Prostate gland (tissue), 2 donors: ENCODE results near the gene AP5B1.

Experiments
- CTCF ChIP-seq, 4 experiments: fragments of 200-600 bp in 2 of 4; fragments of 450-650 bp in 2 of 4; sonication (generic) in 2 of 4; IDR thresholded peaks; 1 replicate in 3 of 4; 2 replicates in 1 of 4; pipeline ENCODE4 v1.5.1; 2016 to 2019; ENCODE audit warnings: antibody characterized with exemption in 4 of 4, mild to moderate bottlenecking in 2 of 4, moderate library complexity in 2 of 4
- POLR2A ChIP-seq: fragments of 450-650 bp; IDR thresholded peaks from one replicate; pipeline ENCODE4 v1.6.1; 2016; ENCODE audit warnings: antibody characterized with exemption, mild to moderate bottlenecking

GRCh38 chr11:65771589-65772112 is 9.1 kb downstream of the AP5B1 start:
- TF ChIP-seq CTCF (IDR thresholded peaks at IDR 0.05) (no peak), POLR2A (no peak)
